Thyroid gland (tissue), 4 donors: ENCODE measurements around the gene WDR45. TPM values are rescaled to one million over a fixed set of nuclear protein-coding genes. Genes with fewer than 3 reads are reported as not detected.

Source experiments
- DNase-seq, 2 donors: peaks; one replicate each; pipeline ENCODE4 v3.0.0-alpha.2; 2019
- H3K27ac ChIP-seq, 3 donors: fragments of 200-600 bp; sonication (generic); 1 replicate in 2 of 3; 2 replicates in 1 of 3; pipeline ENCODE4 v1.5.1; 2016 to 2019; ENCODE audit warnings: mild to moderate bottlenecking in 1 of 3, moderate library complexity in 1 of 3
- H3K27me3 ChIP-seq: fragments of 200-600 bp; sonication (generic); one replicate; pipeline ENCODE4 v1.5.1; 2019
- H3K36me3 ChIP-seq, 2 donors: fragments of 200-600 bp; sonication (generic); one replicate each; pipeline ENCODE4 v1.5.1; 2016 to 2019
- H3K4me1 ChIP-seq, 2 donors: fragments of 200-600 bp; sonication (generic); one replicate each; pipeline ENCODE4 v1.5.1; 2017 to 2019
- H3K4me3 ChIP-seq, 3 donors: fragments of 200-600 bp; sonication (generic); replicated peaks in 1 of 3; 1 replicate in 2 of 3; 2 replicates in 1 of 3; pipeline ENCODE4 v1.5.1; 2016; ENCODE audit warnings: mild to moderate bottlenecking in 1 of 3
- H3K9me3 ChIP-seq: fragments of 200-600 bp; sonication (generic); one replicate; pipeline ENCODE4 v1.5.1; 2017
- POLR2A ChIP-seq, 2 donors: fragments of 450-650 bp; IDR thresholded peaks; one replicate each; pipeline ENCODE4 v1.6.1; 2017; ENCODE audit warnings: antibody characterized with exemption in 2 of 2, mild to moderate bottlenecking in 2 of 2, moderate library complexity in 1 of 2
- WGBS, 2 donors: methylation state at CpG; one replicate each; pipeline ENCODE4 v1.1.5; 2017; 5-methylcytosine and 5-hydroxymethylcytosine counted together
- intact Hi-C: fragments of 100-400 bp; cut with DNase I; formaldehyde crosslinking; loops from one replicate; pipeline ENCODE4 v1.15.1; 2023
- total RNA-seq, 4 donors: library from RNA; depleted of rRNA; stranded (reverse); fragments of >200 nt; gene quantifications; one replicate each; pipeline ENCODE4 v1.2.3, GENCODE V29; 2016
- TF ChIP-seq, protein P1 (sequence below), 6 experiments: fragments of 200-600 bp in 3 of 6; fragments of 450-650 bp in 3 of 6; sonication (generic) in 3 of 6; IDR thresholded peaks; one replicate each; pipeline ENCODE4 v1.5.1; 2016 to 2019; ENCODE audit warnings: antibody characterized with exemption in 6 of 6, mild to moderate bottlenecking in 2 of 6, inconsistent platforms in 1 of 6, moderate library complexity in 1 of 6

The WDR45 gene
- total RNA-seq, 4 donors from 2014 or later = 99.8 to 184 (median 106) TPM

DNA sequence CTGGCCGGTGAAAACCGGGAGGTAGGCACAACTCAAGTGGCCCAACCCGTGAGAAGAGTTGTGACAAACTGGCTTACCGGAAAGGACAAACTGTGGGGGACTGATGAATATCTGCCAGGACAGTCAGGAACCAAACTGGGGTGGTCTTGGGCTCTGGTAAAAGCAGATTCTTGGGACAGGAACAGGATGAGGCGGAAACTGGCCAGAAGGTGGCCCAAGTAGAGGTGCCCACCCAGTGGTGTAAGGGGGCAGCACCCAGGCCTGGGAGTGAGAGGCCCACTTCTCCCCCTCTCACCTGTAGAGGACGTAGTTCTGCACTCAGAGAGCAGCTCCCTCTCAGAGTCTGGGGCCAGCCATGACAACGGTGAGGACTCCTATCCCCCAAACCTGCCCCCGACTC lies 15.0 kb downstream of the WDR45 start:
- H3K4me3 ChIP-seq = no peak overlapping the region
- no peaks in the 10 kb centered on the region for H3K27me3 ChIP-seq
- H3K36me3 ChIP-seq = no peaks in the 10 kb centered on the region
- no peaks in the 10 kb centered on the region for H3K9me3 ChIP-seq
- WGBS, 2 donors = 89 to 90% methylated on average over 6 to 7 of the region's 8 CpGs
- no peak overlapping the region for H3K27ac ChIP-seq
- intact Hi-C loops = no loop called here
- no peak for DNase-seq
- no peak for TF ChIP-seq POLR2A (IDR thresholded peaks at IDR 0.05)
- TF ChIP-seq, protein P1, sequence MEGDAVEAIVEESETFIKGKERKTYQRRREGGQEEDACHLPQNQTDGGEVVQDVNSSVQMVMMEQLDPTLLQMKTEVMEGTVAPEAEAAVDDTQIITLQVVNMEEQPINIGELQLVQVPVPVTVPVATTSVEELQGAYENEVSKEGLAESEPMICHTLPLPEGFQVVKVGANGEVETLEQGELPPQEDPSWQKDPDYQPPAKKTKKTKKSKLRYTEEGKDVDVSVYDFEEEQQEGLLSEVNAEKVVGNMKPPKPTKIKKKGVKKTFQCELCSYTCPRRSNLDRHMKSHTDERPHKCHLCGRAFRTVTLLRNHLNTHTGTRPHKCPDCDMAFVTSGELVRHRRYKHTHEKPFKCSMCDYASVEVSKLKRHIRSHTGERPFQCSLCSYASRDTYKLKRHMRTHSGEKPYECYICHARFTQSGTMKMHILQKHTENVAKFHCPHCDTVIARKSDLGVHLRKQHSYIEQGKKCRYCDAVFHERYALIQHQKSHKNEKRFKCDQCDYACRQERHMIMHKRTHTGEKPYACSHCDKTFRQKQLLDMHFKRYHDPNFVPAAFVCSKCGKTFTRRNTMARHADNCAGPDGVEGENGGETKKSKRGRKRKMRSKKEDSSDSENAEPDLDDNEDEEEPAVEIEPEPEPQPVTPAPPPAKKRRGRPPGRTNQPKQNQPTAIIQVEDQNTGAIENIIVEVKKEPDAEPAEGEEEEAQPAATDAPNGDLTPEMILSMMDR (IDR thresholded peaks at IDR 0.05) = no peak
- H3K4me1 ChIP-seq = no peaks in the 10 kb centered on the region

DNA sequence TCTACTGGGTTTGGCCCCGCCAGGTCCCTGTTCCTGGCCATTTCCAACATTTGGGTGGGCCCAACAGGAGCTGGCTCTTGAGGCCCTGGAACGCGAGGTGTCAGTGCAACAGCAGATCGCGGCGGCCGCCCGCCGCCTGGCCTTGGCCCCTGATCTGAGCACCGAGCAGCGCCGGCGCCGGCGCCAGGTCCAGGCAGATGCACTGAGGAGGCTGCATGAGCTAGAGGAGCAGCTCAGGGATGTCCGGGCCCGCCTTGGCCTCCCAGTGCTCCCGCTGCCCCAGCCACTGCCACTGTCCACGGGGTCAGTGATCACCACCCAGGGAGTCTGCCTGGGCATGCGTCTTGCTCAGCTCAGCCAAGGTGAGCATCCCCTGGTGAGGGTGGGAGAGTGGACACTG lies 15.4 kb downstream of the WDR45 start:
- Histone ChIP-seq H3K27me3 (no peaks in the 10 kb centered on the region), H3K4me1 (no peaks in the 10 kb centered on the region), H3K27ac (no peak overlapping the region), H3K4me3 (no peak overlapping the region), H3K9me3 (no peaks in the 10 kb centered on the region), H3K36me3 (no peaks in the 10 kb centered on the region)
- TF ChIP-seq, protein P1 (IDR thresholded peaks at IDR 0.05) = no peak
- TF ChIP-seq POLR2A (IDR thresholded peaks at IDR 0.05) = no peak
- WGBS, 2 donors = 80% methylated on average over 1 of the region's 20 CpGs; no CpG with 5 or more reads in 1 of the 2 donors
- intact Hi-C loops = no loop called here
- no peak for DNase-seq

DNA sequence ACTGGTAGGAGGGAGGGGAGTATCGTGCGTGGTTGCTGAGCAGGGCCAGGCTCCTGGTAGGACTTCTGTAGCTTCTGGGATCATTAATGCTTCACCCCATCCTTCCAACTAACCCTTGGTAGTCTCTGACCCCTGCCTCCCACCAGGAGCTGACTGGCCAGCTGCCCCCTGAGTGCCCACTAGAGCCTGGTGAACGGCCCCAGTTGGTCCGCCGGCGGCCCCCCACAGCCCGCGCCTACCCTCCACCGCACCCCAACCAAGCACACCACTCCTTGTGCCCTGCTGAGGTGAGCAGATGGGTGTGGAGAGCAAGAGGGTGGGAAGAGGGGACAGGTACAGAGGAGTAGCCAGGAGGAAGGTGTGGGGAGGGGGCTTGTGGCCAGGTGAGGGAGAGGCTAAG lies 16.0 kb downstream of the WDR45 start:
- Histone ChIP-seq H3K27me3 (no peaks in the 10 kb centered on the region), H3K4me3 (no peak overlapping the region), H3K4me1 (no peaks in the 10 kb centered on the region), H3K9me3 (no peaks in the 10 kb centered on the region), H3K27ac (no peak overlapping the region), H3K36me3 (no peaks in the 10 kb centered on the region)
- intact Hi-C loops = no loop called here
- TF ChIP-seq POLR2A (IDR thresholded peaks at IDR 0.05) = no peak
- TF ChIP-seq, protein P1 (IDR thresholded peaks at IDR 0.05) = no peak
- no peak for DNase-seq
- WGBS, 2 donors = 95 to 99% methylated on average over 7 to 9 of the region's 9 CpGs

DNA sequence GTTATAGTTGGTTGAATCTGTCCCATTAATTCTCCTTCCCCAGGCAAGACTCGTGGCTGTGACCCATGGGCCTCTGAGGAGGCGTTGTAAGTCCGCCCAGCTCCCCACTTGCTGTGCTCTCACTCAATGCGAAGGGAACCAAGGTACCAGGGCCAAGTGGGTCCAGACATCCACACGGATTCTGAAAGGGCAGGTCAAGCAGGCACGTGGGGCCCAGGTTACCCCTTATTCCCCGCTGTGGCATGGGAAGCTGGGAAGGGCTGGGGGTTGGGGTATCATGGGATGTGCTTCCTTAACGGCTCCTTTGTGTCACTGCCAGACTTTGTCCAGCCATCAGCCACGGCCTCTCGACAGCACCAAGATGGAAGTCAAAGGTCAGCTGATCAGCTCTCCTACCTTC lies 17.8 kb downstream of the WDR45 start:
- Histone ChIP-seq H3K27me3 (no peaks in the 10 kb centered on the region), H3K36me3 (no peaks in the 10 kb centered on the region), H3K27ac (no peak overlapping the region), H3K4me3 (no peak overlapping the region), H3K9me3 (no peaks in the 10 kb centered on the region), H3K4me1 (no peaks in the 10 kb centered on the region)
- intact Hi-C loops = no loop called here
- 83% methylated on average over 7 to 10 of the region's 10 CpGs for WGBS, 2 donors
- DNase-seq = no peak
- TF ChIP-seq POLR2A (IDR thresholded peaks at IDR 0.05) = no peak
- TF ChIP-seq, protein P1 (IDR thresholded peaks at IDR 0.05) = no peak

DNA sequence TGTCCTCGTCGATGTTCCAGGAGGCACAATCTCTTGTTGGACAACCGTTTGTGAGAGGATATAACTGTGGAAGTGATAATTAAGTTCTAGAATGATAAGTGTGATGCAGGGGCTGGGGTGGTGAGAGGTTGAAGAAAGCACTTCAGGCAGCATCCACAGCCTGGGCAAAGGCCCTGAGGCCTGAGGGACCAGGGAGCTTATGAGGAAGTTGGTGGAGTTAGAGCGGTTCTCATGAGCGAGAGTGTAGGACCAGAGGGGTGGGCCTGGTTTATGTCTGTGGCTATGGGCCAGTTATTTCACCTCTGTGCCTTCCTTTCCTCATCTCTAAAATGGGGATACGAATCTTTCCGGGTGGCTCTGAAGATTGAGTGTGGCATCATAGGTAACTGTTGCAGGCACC lies 18.2 kb downstream of the WDR45 start:
- H3K36me3 ChIP-seq = no peaks in the 10 kb centered on the region
- intact Hi-C loops = no loop called here
- no peak for DNase-seq
- no peaks in the 10 kb centered on the region for H3K4me1 ChIP-seq
- no peak overlapping the region for H3K27ac ChIP-seq
- WGBS, 2 donors = 92% methylated on average over 7 of the region's 7 CpGs
- no peak for TF ChIP-seq POLR2A (IDR thresholded peaks at IDR 0.05)
- TF ChIP-seq, protein P1 (IDR thresholded peaks at IDR 0.05) = no peak
- H3K4me3 ChIP-seq = no peak overlapping the region
- no peaks in the 10 kb centered on the region for H3K9me3 ChIP-seq
- H3K27me3 ChIP-seq = no peaks in the 10 kb centered on the region
